Spleen (tissue), 11 donors: Measurements from ENCODE around the gene KCNMB4. TPM values are rescaled to one million over a fixed set of nuclear protein-coding genes. Genes with fewer than 3 reads are reported as not detected.

Experiments used
- DNase-seq: peaks from one replicate; pipeline ENCODE4 v3.0.0-alpha.2; 2020
- H3K27ac ChIP-seq, 8 donors: fragments of 200-600 bp; sonication (generic) in 7 of 8; 1 replicate in 4 of 8; 2 replicates in 4 of 8; pipeline versions ENCODE4 v1.5.0 to v1.8.0; 2016 to 2021; ENCODE audit warnings: inconsistent platforms in 4 of 8, mild to moderate bottlenecking in 4 of 8, moderate library complexity in 1 of 8
- H3K27me3 ChIP-seq, 7 donors: fragments of 200-600 bp; sonication (generic) in 6 of 7; replicated peaks in 1 of 7; 1 replicate in 4 of 7; 2 replicates in 3 of 7; pipeline versions ENCODE4 v1.5.0 to v1.8.0; 2016 to 2021; ENCODE audit warnings: inconsistent platforms in 3 of 7, mild to moderate bottlenecking in 1 of 7
- H3K36me3 ChIP-seq, 6 donors: fragments of 200-600 bp; sonication (generic) in 5 of 6; 1 replicate in 4 of 6; 2 replicates in 2 of 6; pipeline versions ENCODE4 v1.5.0 to v1.8.0; 2016 to 2021; ENCODE audit warnings: inconsistent platforms in 2 of 6
- H3K4me1 ChIP-seq, 6 donors: fragments of 200-600 bp; sonication (generic) in 5 of 6; 1 replicate in 3 of 6; 2 replicates in 3 of 6; pipeline versions ENCODE4 v1.5.0 to v1.8.0; 2016 to 2021; ENCODE audit warnings: inconsistent platforms in 3 of 6
- H3K4me3 ChIP-seq, 8 donors: fragments of 200-600 bp; sonication (generic) in 7 of 8; 1 replicate in 4 of 8; 2 replicates in 4 of 8; pipeline versions ENCODE4 v1.5.0 to v1.8.0; 2016 to 2021; ENCODE audit warnings: inconsistent platforms in 4 of 8, mild to moderate bottlenecking in 4 of 8, moderate library complexity in 2 of 8
- H3K9me3 ChIP-seq, 8 donors: fragments of 200-600 bp; sonication (generic) in 7 of 8; 1 replicate in 4 of 8; 2 replicates in 4 of 8; pipeline versions ENCODE4 v1.5.0 to v1.8.0; 2016 to 2021; ENCODE audit warnings: inconsistent platforms in 4 of 8
- CTCF ChIP-seq, 11 experiments: fragments of 200-600 bp in 7 of 11; fragments of 450-650 bp in 4 of 11; sonication (generic) in 4 of 11; IDR thresholded peaks in 8 of 11; conservative IDR thresholded peaks in 3 of 11; 1 replicate in 7 of 11; 2 replicates in 4 of 11; pipeline versions ENCODE4 v1.4.0 to v1.8.0; 2016 to 2021; ENCODE audit warnings: antibody characterized with exemption in 11 of 11, inconsistent platforms in 4 of 11, mild to moderate bottlenecking in 1 of 11
- POLR2A ChIP-seq, 3 donors: fragments of 450-650 bp; IDR thresholded peaks; one replicate each; pipeline ENCODE4 v1.5.1; 2017; ENCODE audit warnings: antibody characterized with exemption in 3 of 3, mild to moderate bottlenecking in 1 of 3
- POLR2AphosphoS5 ChIP-seq, 3 donors: sonication (generic); formaldehyde crosslinking; IDR thresholded peaks; one replicate each; pipeline ENCODE4 v1.5.1; 2017; ENCODE audit warnings: antibody characterized with exemption in 3 of 3
- WGBS, 5 donors: extraction: QIAGEN DNeasy Blood & Tissue Kit in 3 of 5; methylation state at CpG; one replicate each; pipeline versions ENCODE4 v1.1.5 to v1.1.7; 2013 to 2018; 5-methylcytosine and 5-hydroxymethylcytosine counted together
- intact Hi-C: fragments of 100-400 bp; cut with DNase I; formaldehyde crosslinking; loops from one replicate; pipeline ENCODE4 v1.15.0; 2023; ENCODE audit warnings: low total_unique reads
- polyA plus RNA-seq, 3 donors: library from polyadenylated mRNA; stranded (reverse); fragments of 200-250 nt; gene quantifications; one replicate each; pipeline ENCODE4 v1.2.1, GENCODE V29; 2013
- total RNA-seq, 7 donors: library from RNA; depleted of rRNA in 3 of 7; stranded (reverse); fragments of >200 nt in 3 of 7; fragmentation: NEBNext Ultra II Directional in 4 of 7; extraction: Animal tissue kit (Norgen Biotek cat#: 25700) in 4 of 7; gene quantifications; one replicate each; pipeline versions ENCODE4 v1.1.0 to v1.2.1, GENCODE V29; 2016 to 2021
- donor health status: healthy with polysubstance abuse.
- donor health status: DM: no; HTN: no; CAD: no; lungs with moderate emphysema.
- donor health status: DM: no; HTN: no; CAD: no.
- donor health status: Bipolar disorder and iron deficiency.
- donor health status: healthy.
- donor health status: DM: no; HTN: no; CAD: no.
- donor health status: DM: yes; HTN: yes; CAD: no.

Gene KCNMB4
- total and polyA plus RNA-seq, 10 donors: 1.1 to 6.3 (median 2.4) TPM

DNA sequence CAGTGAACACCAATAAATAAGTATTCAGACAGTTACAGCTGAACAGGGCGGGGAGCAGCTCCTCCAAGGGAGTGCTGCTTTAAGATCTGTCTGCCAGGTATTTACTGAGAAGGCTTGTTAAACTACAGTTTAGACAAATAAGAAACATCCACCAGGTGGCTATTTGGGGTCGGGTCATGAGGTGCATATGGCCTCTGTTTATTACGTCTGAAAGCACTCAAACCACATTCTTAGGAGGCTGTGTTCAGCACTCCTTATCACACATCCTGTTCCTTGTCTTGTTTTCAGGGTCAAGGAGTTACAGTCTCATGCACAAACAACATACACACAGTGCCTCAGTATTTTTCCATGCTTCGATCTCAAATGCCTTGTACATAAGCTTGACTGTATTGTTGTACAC lies 78.8 kb downstream of the KCNMB4 start:
- WGBS, 5 donors: 54 to 63% (median 57%) methylated on average over 4 of the region's 4 CpGs
- peaks cover 0 to 23% (median 13%) of the 10 kb centered on the region in 8 donors for H3K9me3 ChIP-seq
- no peaks in the 10 kb centered on the region for H3K36me3 ChIP-seq
- no peak overlapping the region for H3K4me3 ChIP-seq
- intact Hi-C loops: no loop called here
- no peaks in the 10 kb centered on the region for H3K4me1 ChIP-seq
- no peak for DNase-seq
- TF ChIP-seq POLR2A (IDR thresholded peaks at IDR 0.05): no peak
- TF ChIP-seq POLR2AphosphoS5 (IDR thresholded peaks at IDR 0.05): no peak
- no peak for TF ChIP-seq CTCF (IDR thresholded peaks at IDR 0.05 in 8 of 11, conservative IDR thresholded peaks at IDR 0.05 in 3 of 11)
- H3K27me3 ChIP-seq: peaks cover 0 to 6% (median 0%) of the 10 kb centered on the region in 7 donors
- H3K27ac ChIP-seq: no peak overlapping the region

- Histone ChIP-seq H3K27me3 (no peaks in the 10 kb centered on the region), H3K4me3 (no peak overlapping the region), H3K27ac (no peak overlapping the region), H3K4me1 (no peaks in the 10 kb centered on the region), H3K9me3 (peaks cover 0 to 44% (median 30%) of the 10 kb centered on the region in 8 donors), H3K36me3 (no peaks in the 10 kb centered on the region)
- 81 to 88% (median 88%) methylated on average over 4 of the region's 4 CpGs for WGBS, 5 donors
- DNase-seq: no peak
- TF ChIP-seq POLR2AphosphoS5 (IDR thresholded peaks at IDR 0.05): no peak
- TF ChIP-seq POLR2A (IDR thresholded peaks at IDR 0.05): no peak
- TF ChIP-seq CTCF (IDR thresholded peaks at IDR 0.05 in 8 of 11, conservative IDR thresholded peaks at IDR 0.05 in 3 of 11): no peak
- intact Hi-C loops: no loop called here
Measured at GRCh38 chr12:70448371-70448770, 82.3 kb downstream of the KCNMB4 start.

- WGBS, 5 donors: 78 to 91% (median 85%) methylated on average over 13 of the region's 13 CpGs
- H3K36me3 ChIP-seq: no peaks in the 10 kb centered on the region
- DNase-seq: no peak
- no peak overlapping the region for H3K4me3 ChIP-seq
- H3K9me3 ChIP-seq: peaks cover 0 to 44% (median 30%) of the 10 kb centered on the region in 8 donors
- intact Hi-C loops: no loop called here
- TF ChIP-seq POLR2A (IDR thresholded peaks at IDR 0.05) (no peak), CTCF (IDR thresholded peaks at IDR 0.05 in 8 of 11, conservative IDR thresholded peaks at IDR 0.05 in 3 of 11) (no peak), POLR2AphosphoS5 (IDR thresholded peaks at IDR 0.05) (no peak)
- no peak overlapping the region for H3K27ac ChIP-seq
- H3K27me3 ChIP-seq: peaks cover 0 to 6% (median 0%) of the 10 kb centered on the region in 7 donors
- H3K4me1 ChIP-seq: no peaks in the 10 kb centered on the region
Measured at GRCh38 chr12:70449074-70449752, 83.1 kb downstream of the KCNMB4 start.

DNA sequence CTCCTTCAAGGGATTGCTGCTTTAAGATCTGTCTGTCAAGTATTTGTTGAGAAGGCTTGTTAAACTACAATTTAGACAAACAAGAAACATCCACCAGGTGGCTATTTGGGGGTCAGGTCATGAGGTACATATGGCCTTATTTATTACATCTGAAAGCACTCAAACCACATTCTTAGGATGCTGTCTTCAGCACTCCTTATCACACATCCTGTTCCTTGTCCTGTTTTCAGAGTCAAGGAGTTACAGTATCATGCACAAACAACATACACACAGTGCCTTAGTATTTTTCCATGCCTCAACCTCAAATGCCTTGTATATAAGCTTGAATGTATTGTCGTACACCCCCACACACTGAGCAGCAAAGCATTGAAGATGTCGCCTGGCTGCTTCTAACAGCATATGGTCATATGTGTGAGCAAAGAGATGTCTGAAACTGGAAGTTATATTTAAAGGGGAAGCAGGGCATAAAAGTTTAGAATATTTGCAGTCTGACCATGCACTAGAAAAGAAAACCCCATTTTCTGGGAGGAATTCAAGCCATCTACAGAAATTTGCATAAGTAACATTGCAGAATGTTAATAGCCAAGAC lies 83.8 kb downstream of the KCNMB4 start:
- no peaks in the 10 kb centered on the region for H3K36me3 ChIP-seq
- no peak overlapping the region for H3K27ac ChIP-seq
- H3K4me1 ChIP-seq: no peaks in the 10 kb centered on the region
- no peak overlapping the region for H3K4me3 ChIP-seq
- no peak for TF ChIP-seq POLR2A (IDR thresholded peaks at IDR 0.05)
- TF ChIP-seq CTCF (IDR thresholded peaks at IDR 0.05 in 8 of 11, conservative IDR thresholded peaks at IDR 0.05 in 3 of 11): no peak
- no peak for TF ChIP-seq POLR2AphosphoS5 (IDR thresholded peaks at IDR 0.05)
- peaks cover 0 to 49% (median 34%) of the 10 kb centered on the region in 8 donors for H3K9me3 ChIP-seq
- 86 to 95% (median 93%) methylated on average over 2 of the region's 2 CpGs for WGBS, 5 donors
- intact Hi-C loops: no loop called here
- peaks cover 0 to 6% (median 0%) of the 10 kb centered on the region in 7 donors for H3K27me3 ChIP-seq
- DNase-seq: no peak
